Measurements from ENCODE around the gene ZNF594.
A peak's percentile ranks its signal among the peaks of the same experiment; 100 is the strongest.
"Not testable (repeated sequence)": the region's sequence is repeated elsewhere in the genome, so short reads cannot be mapped to it uniquely, and the experiment has no call there.

Gene ZNF594

DNA sequence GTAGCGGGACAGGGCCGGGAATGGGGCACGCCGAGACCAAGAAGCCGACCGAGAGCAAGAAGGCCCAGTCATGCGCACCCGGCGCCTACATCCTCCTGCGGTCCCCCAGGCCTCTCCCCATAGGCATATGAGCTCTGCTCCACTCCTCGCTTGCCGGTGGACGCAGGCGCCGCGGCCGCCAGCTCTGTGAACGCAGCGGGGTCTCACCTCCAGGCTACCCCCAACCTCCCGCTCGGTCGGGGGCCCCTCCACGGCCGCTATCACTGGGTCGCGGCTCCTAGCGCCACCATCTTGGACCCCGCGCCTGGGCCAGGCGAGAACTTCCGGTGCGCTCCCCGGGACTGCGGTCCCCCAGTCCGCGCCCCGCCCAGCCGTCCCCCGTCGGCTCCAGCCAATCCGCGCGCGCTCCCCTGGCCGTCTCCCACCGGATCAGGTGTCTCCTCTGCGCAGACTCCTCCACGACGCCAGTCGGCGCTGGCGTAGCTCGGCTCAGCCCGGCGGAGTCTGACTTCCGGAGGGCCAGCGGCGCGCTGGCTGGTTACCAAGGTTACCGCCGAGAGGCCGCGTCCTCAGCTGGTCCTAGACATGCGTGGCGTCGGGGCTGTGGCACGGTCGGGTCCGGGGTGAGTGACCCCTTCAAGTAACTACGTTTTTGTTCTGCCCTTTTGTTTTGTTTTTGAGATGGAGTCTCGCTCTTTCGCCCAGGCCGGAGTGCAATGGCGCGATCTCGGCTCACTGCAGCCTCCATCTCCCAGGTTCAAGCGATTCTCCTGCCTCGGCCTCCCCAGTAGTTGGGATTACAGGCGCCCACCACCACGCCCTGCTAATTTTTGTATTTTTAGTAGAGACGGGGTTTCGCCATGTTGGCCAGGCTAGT, at the start of gene ZNF594:
Gene ZNF594 (minus strand): TSS at position 328 of the 877 bp plus-strand sequence. CDS start 7,612 bp downstream, outside the sequence.
- peak; percentile 86 for DNase-seq

DNA sequence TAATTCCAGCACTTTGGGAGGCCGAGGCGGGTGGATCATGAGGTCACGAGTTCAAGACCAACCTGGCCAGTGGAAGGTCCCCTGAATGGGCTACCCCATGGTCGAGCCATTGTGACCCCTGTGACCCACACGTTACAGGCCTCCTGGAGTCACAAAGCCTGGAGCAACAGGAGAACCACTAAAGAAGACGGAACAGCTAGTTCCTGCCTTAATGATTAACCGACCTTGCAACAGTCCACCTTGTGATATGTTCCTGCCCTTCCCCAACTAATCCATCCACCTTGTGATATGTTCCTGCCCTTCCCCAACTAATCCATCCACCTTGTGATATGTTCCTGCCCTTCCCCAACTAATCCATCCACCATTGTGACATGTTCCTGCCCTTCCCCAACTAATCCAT, 48.1 kb upstream of the ZNF594 start:
- DNase-seq, result not testable (repeated sequence)

DNA sequence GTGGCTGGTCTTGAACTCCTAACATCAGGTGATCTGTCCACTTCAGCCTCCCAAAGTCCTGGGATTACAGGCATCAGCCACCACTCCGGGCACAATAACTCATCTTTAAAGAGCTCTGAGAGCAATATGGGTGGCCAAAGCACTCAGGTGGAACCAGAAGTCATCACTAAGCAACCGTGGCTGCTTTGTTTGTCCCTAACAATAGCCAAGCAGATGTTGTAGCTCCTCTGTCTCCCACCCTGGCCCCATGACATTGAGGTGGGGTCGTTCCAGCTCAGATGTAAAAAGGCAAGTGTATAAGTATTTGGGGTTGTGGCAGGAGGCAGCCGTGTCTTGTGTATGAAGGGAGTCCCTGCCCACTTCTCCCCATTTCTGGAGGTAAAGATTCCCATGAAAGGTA, 46.7 kb upstream of the ZNF594 start:
- no peak for DNase-seq

DNA sequence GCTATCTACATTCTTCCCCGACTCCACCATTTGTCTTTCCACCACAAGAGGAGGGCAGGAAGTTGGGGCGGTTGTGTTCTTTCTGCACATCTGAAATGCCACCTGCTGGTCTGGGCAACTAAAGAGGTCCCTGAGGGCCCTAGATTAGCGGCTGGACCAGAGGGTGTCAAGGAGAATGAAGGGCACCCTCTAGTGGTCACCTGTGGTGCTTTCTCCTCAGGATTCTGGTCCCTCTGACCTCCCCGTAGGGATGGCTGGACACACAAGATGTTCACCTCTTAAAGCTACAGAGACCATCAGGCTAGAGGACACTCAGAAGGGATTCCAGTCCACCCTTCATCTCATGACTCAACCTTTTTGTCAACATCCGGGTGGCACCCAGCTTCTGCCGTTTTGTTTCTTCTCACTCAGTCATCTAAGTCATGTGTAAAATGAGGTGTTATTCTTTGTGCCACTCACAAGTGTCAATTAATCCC, 45.9 kb upstream of the ZNF594 start:
- DNase-seq, result peak; percentile 31

DNA sequence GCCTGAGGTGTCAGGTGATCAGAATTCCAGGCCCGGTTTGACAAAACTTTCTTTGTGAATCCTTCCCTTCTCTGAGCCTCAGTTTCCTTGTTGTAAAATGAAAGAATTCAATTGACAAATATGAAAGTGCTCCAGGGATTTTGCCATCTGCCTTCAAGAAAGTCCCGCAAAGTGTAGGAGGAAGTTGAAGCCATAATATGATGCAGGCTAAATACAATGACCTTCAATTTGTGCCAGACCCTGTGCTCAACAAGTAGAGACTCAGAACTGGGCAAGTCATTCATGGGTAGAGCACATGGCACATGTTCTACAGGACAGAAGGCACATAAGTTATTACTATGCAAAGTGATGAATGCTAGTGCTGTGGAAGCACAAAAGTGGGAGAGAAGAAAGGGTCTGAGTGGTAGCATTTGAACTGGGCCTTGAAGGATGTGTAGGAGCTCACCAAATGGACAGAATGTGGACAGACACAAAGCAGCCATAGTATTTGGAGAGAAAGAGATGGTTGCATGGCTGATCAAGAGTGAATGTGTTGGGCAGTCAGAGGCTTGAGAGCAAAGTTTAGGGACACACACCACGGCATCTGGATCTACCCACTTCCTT, 45.4 kb upstream of the ZNF594 start:
- DNase-seq, result no peak

DNA sequence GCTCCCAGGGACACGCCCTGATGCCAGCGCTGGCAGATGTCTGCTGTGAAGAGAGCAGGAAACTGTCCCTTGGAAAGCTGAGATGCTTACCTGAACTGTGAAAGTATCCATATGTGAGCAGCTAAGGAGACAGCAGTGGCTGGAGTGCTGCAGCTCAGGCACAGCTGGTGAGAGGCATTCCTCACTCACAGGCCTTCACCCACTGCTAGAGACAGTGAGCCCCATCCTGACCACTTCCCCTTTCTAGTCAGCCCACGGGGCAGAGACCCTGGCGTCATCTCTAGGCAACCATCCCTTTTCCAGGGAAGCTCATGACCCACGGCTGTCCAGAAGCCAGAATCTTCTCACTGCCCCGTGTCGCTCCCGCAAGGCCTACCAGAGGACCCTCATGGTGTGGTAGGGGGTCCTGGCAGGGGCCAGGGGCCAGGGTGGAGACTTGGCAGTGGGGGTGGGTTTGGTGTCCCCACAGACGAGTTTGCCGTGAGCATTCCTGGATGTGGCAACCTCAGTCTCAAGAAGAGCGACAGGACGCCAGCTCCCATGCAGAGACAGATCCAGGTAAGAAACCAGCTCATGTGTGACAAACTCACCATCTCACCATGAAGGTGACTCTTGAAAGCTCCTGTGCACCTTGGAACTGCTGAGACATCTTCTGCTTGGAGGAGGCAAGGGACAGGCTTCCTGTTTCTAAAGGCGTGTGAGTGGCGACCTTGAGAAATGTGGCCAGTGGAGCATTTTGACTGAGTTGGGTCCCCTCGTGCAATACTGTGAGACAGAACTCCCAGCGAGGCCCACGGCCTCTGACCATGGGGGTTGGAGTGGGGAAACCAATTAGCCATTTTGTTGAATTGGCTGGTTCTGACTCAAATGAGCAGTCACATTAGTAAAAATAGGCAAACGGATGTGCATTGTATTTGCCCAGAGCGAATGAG, 43.2 kb upstream of the ZNF594 start, which contains the start of gene SCIMP:
Gene SCIMP (minus strand): TSS at position 216 of the 932 bp plus-strand sequence. CDS start 105 bp downstream, at position 111.
- no peak for DNase-seq

DNA sequence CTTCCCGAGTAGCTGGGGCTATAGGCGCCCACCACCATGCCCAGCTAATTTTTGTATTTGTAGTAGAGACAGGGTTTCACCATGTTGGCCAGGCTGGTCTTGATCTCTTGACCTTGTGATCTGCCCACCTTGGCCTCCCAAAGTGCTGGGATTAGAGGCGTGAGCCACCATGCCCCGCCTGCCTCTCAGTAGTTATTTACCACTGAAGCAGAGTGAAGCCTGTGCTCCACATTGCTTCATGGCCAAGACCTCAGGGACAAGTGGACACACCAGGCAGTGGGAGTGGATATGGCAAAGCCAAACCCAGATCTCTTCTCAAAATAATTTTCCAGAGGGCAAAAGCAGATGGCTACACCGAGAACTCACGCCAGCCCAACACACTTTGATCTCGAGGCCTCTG, 41.8 kb upstream of the ZNF594 start:
- not testable (repeated sequence) for DNase-seq

DNA sequence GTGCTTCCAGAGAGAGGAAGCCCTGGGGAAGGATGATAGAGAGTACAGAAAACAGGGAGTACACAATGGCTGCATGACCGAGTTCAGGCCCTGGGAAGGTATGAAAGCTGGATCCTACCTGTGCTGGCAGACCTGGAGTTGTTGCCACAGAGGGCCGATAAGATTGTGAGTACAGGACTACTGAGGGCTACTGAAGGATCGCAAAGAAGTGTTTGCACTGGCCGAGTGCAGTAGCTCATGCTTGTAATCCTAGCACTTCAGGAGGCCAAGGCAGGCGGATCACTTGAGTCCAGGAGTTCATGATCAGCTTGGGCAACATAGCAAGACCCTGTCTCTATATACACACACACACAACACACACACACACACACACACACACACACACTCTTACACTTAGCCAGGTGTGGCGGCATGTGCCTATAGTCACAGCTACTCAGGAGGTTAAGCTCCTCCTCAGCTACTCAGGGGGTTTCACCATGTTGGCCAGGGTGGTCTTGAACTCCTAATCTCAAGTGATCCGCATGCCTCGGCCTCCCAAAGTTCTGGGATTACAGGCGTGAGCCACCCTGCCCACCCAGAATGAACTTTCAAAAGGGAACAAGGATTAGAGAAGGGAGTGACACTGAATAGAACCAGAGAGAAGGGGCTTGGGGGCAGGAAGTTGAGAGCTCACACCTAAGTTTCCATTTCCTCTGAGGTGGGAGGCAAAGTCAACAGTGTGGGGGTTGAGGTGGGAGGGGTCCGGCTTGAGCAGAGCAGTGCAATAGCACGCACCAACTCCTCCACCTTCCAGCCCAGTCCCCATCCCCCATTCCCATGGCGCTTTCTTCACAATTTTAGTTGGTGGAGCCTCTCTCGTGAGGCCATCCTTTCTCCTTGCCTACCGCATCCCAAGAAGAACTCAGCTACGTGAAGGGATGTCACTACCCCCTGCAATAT, 35.5 kb upstream of the ZNF594 start:
- no peak for DNase-seq

DNA sequence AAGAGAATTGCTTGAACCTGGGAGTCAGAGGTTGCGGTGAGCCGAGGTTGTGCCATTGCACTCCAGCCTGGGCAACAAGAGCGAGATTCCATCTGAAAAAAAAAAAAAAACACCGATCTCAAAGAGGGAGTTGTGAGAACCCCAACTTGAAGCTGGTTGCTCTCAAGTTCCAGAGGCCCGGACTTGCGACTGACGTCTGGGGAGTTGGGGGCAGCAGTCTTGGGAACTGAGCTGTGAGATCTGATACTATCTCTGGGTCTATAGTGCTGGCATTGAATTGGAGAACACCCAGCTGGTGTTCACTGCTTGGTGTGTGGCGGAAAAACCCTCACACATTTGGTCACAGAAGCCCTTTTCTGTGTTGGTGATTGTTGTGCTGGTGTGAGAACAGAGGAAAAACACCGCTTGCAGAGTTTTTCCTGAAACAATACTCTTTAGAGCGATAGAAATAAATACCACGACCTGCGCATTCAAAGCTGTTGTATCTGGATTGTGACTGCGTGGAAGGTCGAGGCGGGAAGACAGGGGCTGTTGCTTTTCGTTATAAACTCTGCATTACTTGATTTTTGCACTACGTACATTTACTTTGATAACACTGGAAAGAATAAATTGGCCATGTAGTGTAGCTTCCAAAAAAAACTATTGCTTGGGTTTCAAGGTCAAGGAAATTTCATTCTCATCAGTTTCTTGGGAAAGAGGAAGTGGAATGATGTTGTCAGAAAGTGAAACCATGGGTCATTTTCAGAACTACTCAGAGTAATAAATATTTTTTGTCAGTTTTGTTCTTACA, 34.2 kb upstream of the ZNF594 start:
- no peak for DNase-seq

DNA sequence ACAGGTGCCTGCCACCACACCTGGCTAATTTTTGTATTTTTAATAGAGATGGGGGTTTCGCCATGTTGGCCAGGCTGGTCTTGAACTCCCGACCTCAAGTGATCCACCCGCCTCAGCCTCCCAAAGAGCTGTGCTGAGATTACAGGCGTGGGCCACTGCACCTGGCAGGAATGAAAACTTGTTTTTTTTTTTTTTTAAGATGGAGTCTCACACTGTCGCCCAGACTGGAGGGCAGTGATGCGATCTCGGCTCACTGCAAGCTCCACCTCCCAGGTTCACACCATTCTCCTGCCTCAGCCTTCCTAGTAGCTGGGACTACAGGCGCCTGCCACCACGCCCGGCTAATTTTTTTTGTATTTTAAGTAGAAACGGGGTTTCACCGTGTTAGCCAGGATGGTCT, 30.2 kb upstream of the ZNF594 start:
- not testable (repeated sequence) for DNase-seq

DNA sequence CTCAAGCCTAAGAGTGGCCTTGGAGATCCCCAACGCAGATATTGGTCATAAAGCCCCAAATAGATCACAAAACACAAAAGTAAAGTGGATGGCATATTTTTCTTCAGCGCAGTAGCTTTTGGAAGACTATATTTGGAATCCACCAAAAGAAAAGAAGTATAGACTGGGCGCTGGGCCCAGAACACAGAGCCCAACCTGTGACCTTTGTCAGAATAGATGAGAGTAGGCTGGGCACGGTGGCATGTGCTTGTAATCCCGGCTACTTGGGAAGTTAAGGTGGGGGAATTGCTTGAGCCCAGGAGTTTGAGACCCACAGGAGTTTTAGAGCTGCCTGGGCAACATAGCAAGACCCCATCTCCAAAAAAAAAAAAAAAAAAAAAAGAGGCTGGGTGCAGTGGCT, 28.4 kb upstream of the ZNF594 start:
- no peak for DNase-seq

DNA sequence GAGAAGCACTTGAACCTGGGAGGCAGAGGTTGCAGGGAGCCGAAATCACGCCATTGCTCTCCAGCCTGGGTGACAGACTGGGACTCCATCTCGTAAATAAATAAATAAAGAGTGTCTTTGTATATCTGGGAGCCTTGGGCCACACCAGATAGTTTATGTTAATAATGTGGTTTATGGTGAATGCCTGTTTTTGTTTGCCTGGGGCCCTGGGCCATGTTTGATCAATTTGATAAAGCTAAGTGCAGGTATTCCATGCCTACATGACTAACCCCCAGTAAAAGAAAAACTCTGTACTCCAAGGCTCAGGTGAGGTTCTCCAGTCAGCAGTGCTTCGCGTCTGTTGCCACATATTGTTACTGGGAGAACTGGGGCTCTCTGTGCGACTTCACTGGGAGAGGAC, 27.9 kb upstream of the ZNF594 start:
- DNase-seq, result no peak

DNA sequence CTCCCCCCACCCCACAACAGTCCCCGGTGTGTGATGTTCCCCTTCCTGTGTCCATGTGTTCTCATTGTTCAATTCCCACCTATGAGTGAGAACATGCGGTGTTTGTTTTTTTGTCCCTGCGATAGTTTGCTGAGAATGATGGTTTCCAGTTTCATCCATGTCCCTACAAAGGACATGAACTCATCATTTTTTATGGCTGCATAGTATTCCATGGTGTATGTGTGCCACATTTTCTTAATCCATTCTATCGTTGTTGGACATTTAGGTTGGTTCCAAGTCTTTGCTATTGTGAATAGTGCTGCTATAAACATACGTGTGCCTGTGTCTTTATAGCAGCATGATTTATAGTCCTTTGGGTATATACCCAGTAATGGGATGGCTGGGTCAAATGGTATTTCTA, 25.9 kb upstream of the ZNF594 start:
- DNase-seq, result not testable (repeated sequence)

DNA sequence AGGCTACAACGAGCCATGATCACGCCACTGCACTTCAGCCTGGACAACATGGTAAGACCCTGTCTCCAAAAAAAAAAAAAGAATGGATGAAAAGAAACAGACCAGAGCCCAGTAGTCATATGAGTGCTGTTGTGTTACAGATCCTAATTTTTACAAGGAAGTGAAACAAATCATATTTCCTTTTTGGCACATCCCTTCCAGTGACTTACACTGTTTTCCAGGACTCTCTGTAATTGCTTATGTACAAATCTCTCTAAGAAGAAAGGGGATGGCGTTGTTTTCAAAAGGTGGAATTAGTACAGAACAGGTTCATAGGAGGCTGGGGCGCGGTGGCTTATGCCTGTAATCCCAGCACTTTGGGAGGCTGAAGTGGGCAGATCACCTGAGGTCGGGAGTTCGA, 19.8 kb upstream of the ZNF594 start:
- DNase-seq, result no peak

DNA sequence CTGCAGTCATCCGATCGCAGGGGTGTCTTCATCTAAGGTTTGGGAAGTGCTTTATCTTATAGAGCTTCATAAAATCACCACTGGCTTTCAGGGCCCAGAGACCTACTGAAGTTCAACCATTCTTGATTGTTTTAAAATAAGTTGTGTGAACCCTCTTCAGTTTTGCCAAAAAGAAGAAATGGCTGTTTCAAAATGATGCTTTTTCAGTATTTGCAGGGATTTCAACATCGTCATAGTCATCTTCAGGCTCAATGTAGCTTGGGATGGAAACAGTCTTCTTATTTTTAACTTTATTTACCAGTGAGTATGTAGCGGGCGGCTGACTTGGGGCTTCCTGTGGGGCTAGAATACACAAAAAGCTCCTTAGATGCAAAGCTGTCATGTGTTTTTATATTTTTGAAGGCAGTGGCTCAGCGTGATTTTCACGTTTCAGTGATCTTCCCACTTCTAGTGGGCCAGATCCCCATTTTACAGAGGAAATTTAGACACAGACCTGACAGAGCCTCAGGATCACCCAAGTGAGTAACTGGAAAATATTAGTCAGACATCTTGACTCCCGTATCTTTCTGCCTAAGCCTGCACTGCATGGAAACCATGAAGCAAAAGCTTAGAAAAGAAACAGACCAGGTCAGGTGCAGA, 19.1 kb upstream of the ZNF594 start:
- no peak for DNase-seq

DNA sequence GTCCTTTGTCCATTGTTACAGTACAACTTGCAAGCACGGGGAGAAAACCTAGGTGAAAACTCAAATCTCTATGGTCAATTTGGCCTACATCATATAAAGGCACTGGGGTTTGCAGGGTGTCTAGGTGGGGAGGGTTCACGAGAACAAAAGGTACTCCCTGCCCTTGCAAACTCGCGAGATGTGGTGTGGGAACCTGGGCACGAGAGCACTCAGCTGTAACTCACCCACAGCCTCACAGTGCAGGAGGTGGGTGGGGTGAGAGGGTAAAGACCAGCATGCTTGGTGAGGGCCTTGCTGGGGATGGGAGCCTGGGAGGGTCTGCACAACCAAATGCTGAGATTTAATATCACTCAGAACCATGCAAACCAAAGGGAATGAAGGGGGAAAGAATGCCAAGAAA, 18.4 kb upstream of the ZNF594 start:
- no peak for DNase-seq

DNA sequence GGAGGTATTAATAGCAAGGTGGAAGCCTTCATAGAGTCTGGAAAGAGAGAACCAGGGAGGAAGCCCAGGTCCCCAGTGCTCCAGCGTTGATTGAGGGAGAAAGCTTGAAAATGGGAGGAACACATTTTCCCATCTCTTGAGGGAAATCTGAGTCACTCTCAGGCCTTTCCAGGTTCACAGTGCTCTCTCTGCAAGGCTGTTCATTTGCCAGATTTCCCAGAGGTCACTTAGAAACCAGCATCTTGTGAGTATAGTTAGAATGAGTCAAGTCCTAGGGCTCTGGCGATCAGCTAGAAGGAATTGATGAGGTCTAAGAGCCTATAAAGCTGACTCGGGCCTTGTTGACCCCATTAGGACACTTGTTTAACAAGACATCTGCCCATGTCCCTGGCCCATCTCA, 17.7 kb upstream of the ZNF594 start:
- DNase-seq, result no peak

DNA sequence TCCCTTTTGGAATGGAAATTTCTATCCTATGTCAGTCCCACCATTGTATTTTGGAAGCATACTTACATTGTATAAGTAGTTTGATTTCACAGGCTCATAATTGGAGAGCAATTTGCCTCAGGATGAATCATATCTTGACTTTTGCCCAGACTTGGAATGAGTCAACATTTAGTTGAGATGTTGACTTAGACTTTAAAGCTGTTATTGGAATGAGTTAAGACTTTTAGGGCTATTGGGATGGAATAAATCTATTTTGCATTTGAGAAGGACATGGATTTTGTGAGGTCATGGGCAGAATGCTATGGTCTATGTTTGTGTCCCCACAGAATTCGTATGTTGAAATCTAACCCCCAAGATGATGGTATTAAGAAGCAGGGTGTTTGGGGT, 12.2 kb upstream of the ZNF594 start:
- no peak for DNase-seq

DNA sequence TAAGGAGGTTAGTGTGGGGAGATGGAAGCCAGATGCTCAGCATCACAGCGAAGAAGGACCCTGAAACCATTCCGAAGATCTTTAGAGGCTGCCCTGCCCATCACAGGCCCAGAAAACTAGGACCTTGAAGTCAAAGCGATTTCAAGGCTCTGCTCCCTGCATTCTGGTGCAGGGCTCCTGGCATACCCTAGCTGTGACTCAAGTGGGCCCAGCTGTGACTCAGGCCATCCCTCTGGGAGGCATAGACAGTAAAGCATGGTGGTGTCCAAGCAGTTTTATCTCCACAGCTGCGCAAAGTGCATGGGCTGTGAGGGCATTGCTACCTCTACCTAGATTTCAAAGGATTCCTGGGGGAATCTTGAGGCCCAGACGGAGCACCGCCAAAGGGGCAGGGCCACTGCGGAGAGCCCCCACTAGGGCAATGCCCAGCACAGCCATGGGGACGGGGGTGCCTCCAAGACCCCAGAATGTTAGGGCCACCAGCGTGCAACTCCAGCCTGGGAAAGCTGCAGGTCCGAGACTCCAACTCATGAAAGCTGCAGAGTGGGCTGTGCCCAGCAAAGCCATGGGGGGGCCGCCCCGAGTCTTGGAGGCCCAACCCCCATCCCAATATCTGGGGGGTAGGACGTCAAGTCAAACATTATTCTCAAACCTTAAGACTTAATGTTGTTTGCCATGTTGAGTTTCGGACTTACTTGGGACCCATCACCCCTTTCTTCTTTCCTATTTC, 11.7 kb upstream of the ZNF594 start:
- no peak for DNase-seq

DNA sequence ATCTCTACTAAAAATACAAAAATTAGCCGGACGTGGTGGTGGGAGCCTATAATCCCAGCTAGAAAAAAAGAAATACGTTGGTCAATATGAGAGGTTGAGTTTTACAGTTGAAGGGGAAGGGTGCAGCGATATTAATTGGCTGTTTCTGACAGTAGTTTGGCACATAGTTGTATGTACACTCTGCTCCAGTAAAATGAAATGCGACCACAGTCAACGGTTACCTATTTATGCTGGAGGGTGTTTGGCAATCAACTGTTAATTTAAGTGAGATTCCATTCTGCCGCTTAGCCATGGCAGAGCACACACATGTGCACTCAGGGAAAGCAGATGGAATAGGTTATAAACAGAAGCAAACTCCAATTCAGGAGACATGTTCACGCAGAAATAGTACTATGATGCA, 9.3 kb upstream of the ZNF594 start:
- DNase-seq, result no peak
